C4-2B (cell line): Measurements from ENCODE around the gene FZD2.

Experiments
- ZFX ChIP-seq: fragments of 450-650 bp; IDR thresholded peaks from 2 replicates; pipeline ENCODE4 v1.6.1; 2017
- TF ChIP-seq, protein P1 (sequence below): fragments of 450-650 bp; conservative IDR thresholded peaks from 2 replicates; pipeline ENCODE4 v1.5.1; 2017; ENCODE audit warnings: mild to moderate bottlenecking

DNA sequence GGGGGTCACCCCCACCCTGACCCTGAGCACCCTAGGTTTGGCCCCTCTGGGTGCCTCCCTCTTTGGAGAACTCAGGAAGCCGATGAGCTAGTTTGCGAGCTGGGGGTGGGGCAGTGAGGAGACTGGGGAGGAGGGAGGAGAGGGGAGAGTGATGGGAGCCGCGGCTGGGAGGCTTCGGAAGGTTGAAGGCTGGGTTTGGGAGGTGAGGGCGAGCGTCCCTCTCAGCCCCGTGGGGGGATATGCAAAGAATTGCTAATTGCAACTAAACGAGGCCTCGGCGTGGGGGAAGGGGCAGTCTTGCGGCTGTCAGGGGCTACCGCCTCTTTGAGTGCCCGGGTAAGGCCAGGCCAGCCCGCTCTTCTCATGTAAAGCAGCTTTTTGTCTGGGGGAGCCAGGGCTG, 17.6 kb upstream of the FZD2 start:
- TF ChIP-seq, protein P1, sequence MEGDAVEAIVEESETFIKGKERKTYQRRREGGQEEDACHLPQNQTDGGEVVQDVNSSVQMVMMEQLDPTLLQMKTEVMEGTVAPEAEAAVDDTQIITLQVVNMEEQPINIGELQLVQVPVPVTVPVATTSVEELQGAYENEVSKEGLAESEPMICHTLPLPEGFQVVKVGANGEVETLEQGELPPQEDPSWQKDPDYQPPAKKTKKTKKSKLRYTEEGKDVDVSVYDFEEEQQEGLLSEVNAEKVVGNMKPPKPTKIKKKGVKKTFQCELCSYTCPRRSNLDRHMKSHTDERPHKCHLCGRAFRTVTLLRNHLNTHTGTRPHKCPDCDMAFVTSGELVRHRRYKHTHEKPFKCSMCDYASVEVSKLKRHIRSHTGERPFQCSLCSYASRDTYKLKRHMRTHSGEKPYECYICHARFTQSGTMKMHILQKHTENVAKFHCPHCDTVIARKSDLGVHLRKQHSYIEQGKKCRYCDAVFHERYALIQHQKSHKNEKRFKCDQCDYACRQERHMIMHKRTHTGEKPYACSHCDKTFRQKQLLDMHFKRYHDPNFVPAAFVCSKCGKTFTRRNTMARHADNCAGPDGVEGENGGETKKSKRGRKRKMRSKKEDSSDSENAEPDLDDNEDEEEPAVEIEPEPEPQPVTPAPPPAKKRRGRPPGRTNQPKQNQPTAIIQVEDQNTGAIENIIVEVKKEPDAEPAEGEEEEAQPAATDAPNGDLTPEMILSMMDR, result no peak
- TF ChIP-seq ZFX, result no peak
